ENCODE data around the gene TSPAN18. TPM values are rescaled to one million over a fixed set of nuclear protein-coding genes. Genes with fewer than 3 reads are reported as not detected.

The TSPAN18 gene
- total RNA-seq, 1 experiment from 2014 or later: 21.3 TPM

DNA sequence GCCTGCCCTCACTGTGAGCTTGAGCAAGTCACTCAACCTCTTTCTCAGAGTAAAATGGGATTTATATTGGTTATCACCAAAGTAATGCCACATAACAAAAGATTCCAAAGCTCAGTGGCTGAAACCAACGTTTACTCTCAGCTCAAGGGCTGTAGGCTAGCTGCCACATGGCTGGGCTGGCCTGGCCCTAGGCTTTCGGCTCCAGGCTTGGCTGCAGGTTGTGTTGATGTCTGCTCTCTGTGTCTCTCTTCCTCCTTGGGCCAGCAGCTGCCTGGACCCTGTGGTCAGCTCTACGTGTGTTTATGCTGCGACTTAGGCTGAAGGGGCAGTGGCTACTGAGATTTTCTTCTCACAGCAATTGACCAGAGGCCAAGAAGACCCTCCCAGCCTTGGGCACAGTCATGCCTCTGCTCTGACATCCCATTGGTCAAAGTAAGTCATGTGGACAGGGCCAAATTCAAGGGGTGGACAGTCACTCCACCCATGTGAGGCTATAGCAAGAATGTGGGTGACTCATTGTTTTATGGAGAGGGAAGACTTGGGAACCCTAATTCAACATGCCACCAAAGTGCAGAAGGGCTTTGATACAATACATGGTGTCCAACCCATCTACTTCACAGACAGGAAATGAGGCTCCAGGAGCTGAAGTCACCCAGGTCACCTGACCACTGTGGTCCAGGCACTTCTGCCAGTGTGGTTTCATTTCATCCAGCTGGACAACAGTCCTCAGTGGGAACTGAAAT lies 90.6 kb downstream of the TSPAN18 start:
- BruUV-seq (replicated peaks): no TSS peak
- ChIA-PET POLR2A (no interaction called here), CTCF (interaction anchor here (0.6 to 0.9 kb wide), 3 partner anchors 13 to 557 kb away, joined by 3 read pairs; no protein-coding TSS in a partner anchor)
- ATAC-seq (no peak), DNase-seq (ENCODE audit: low read depth, low spot score) (no peak)
- Histone ChIP-seq H3K4me3 (ENCODE audit: low read depth in 2 of 2, low read length in 2 of 2) (no peak overlapping the region), H3K36me3 (ENCODE audit: control insufficient read depth, insufficient read depth, low read length) (no peaks in the 10 kb centered on the region), H3K27ac (ENCODE audit: low read length) (no peak overlapping the region), H3K27me3 (ENCODE audit: control insufficient read depth, insufficient read depth, low read length) (no peaks in the 10 kb centered on the region), H3K4me1 (ENCODE audit: control insufficient read depth, insufficient read depth, low read length) (no peaks in the 10 kb centered on the region), H3K9me3 (ENCODE audit: control insufficient read depth, insufficient read depth, low read depth, low read length) (no peaks in the 10 kb centered on the region)
- intact Hi-C loops (cut with micrococcal nuclease; ENCODE audit: unreplicated experiment): no loop called here
- TF ChIP-seq TCF7L2 (IDR thresholded peaks at IDR 0.05; ENCODE audit: low read depth, low read length) (no peak), POLR2AphosphoS5 (IDR thresholded peaks at IDR 0.05; ENCODE audit: low read depth, low read length) (no peak), CTCF (IDR thresholded peaks at IDR 0.05) (no peak), SIN3A (IDR thresholded peaks at IDR 0.05; ENCODE audit: borderline replicate concordance, insufficient read depth, low read depth, low read length) (no peak)
- TF ChIP-seq, protein P1, sequence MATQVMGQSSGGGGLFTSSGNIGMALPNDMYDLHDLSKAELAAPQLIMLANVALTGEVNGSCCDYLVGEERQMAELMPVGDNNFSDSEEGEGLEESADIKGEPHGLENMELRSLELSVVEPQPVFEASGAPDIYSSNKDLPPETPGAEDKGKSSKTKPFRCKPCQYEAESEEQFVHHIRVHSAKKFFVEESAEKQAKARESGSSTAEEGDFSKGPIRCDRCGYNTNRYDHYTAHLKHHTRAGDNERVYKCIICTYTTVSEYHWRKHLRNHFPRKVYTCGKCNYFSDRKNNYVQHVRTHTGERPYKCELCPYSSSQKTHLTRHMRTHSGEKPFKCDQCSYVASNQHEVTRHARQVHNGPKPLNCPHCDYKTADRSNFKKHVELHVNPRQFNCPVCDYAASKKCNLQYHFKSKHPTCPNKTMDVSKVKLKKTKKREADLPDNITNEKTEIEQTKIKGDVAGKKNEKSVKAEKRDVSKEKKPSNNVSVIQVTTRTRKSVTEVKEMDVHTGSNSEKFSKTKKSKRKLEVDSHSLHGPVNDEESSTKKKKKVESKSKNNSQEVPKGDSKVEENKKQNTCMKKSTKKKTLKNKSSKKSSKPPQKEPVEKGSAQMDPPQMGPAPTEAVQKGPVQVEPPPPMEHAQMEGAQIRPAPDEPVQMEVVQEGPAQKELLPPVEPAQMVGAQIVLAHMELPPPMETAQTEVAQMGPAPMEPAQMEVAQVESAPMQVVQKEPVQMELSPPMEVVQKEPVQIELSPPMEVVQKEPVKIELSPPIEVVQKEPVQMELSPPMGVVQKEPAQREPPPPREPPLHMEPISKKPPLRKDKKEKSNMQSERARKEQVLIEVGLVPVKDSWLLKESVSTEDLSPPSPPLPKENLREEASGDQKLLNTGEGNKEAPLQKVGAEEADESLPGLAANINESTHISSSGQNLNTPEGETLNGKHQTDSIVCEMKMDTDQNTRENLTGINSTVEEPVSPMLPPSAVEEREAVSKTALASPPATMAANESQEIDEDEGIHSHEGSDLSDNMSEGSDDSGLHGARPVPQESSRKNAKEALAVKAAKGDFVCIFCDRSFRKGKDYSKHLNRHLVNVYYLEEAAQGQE (IDR thresholded peaks at IDR 0.05; ENCODE audit: insufficient read depth in 1 of 2, low read depth in 2 of 2, low read length in 1 of 2): no peak
- in situ Hi-C loops (cut with HindIII; ENCODE audit: low pct_unique_long_range_greater_than_20kb, low sequenced_read_pairs): no loop called here

DNA sequence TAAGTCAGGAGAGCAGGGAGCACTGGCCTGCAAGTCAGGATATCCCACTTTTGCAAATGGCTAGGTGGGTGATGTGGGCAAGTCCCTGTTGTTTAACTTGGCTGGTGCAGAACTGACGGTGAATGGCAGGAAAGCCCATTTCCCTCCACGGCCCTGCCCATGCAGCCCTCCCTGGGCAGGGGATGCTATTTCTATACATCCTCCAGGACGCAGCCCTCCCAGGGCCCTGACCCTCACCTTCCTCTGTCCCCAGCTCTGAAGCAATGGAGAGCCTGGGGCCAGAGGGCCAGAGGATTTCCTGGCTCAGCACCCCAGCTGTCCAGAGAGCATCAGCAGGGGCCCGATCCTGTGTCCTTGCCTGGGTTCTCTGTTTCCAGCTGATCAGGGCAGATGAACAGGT lies 91.3 kb downstream of the TSPAN18 start:
- in situ Hi-C loops (cut with HindIII; ENCODE audit: low pct_unique_long_range_greater_than_20kb, low sequenced_read_pairs): no loop called here
- Histone ChIP-seq H3K27me3 (ENCODE audit: control insufficient read depth, insufficient read depth, low read length) (no peaks in the 10 kb centered on the region), H3K4me3 (ENCODE audit: low read depth in 2 of 2, low read length in 2 of 2) (no peak overlapping the region), H3K9me3 (ENCODE audit: control insufficient read depth, insufficient read depth, low read depth, low read length) (no peaks in the 10 kb centered on the region), H3K27ac (ENCODE audit: low read length) (no peak overlapping the region), H3K36me3 (ENCODE audit: control insufficient read depth, insufficient read depth, low read length) (no peaks in the 10 kb centered on the region), H3K4me1 (ENCODE audit: control insufficient read depth, insufficient read depth, low read length) (no peaks in the 10 kb centered on the region)
- BruUV-seq (replicated peaks): no TSS peak
- ChIA-PET POLR2A (no interaction called here), CTCF (no interaction called here)
- no peak for TF ChIP-seq POLR2AphosphoS5 (IDR thresholded peaks at IDR 0.05; ENCODE audit: low read depth, low read length)
- no peak for TF ChIP-seq CTCF (IDR thresholded peaks at IDR 0.05)
- no peak for TF ChIP-seq TCF7L2 (IDR thresholded peaks at IDR 0.05; ENCODE audit: low read depth, low read length)
- no peak for TF ChIP-seq SIN3A (IDR thresholded peaks at IDR 0.05; ENCODE audit: borderline replicate concordance, insufficient read depth, low read depth, low read length)
- TF ChIP-seq, protein P1 (IDR thresholded peaks at IDR 0.05; ENCODE audit: insufficient read depth in 1 of 2, low read depth in 2 of 2, low read length in 1 of 2): no peak
- DNase-seq (ENCODE audit: low read depth, low spot score): no peak
- no peak for ATAC-seq
- intact Hi-C loops (cut with micrococcal nuclease; ENCODE audit: unreplicated experiment): no loop called here

Data from Panc1 (cell line).